Heart left ventricle (tissue), 13 donors: ENCODE data around the gene ZDHHC21.

Source experiments
- POLR2A ChIP-seq, 2 donors: fragments of 450-650 bp; IDR thresholded peaks; one replicate each; pipeline ENCODE4 v1.6.1; 2017; ENCODE audit warnings: antibody characterized with exemption in 2 of 2, mild to moderate bottlenecking in 2 of 2, moderate library complexity in 2 of 2
- TF ChIP-seq, protein P1 (sequence below), 12 donors: fragments of 200-600 bp; sonication (generic) in 4 of 12; IDR thresholded peaks; one replicate each; pipeline versions ENCODE4 v1.5.0 to v1.8.0; 2018 to 2022; ENCODE audit warnings: antibody characterized with exemption in 12 of 12, mild to moderate bottlenecking in 5 of 12
- donor health status: ischemic (EF 13 %, LVEDD 7.1; RV severe dilation, severe dysfunction).
- donor health status: DM: no; HTN: yes; CAD: no.
- donor health status: DM: no; HTN: no; CAD: no.
- donor health status: ischemic (EF 25% LVEDD 6.9; RV normal size, moderate dysfunction).
- donor health status: ischemic (EF 25% LVEDD 5.7; RV mildly dilated, moderate dysfunction).
- donor health status: ischemic (EF 35%, LVEDD 5.7; RV mildly dilated, moderate dysfunction).
- donor health status: nonischemic (EF 11% LVEDD 7.7; RV severe dilation, severe dysfunction).
- donor health status: DM: yes; HTN: yes; CAD: no.
- donor health status: PGD.
- donor health status: ischemic (EF 29% LVEDD 5.4; RV normal size, mild dysfunction).
- donor health status: nonischemic (EF 23%, LVEDD 6.1; RV moderate dilation, normal function).

DNA sequence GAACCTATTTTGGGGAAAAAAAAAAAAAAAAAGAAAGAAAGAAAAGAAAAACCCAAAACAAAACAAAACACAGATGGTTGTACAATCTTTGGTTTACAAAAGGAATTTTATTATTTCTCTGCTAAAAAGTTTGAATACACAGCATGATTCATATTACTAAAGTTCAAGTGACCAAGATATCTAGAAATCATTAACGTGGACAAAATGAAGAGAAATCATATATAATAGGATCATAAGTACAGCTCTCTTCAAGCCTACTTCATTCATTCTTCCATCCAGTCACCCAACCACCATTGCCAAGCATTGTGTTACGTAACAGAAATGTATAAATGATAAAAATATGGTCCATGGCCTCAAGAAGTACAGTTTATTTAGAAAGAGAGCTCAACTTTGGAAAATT lies 52.9 kb downstream of the ZDHHC21 start:
- TF ChIP-seq, protein P1, sequence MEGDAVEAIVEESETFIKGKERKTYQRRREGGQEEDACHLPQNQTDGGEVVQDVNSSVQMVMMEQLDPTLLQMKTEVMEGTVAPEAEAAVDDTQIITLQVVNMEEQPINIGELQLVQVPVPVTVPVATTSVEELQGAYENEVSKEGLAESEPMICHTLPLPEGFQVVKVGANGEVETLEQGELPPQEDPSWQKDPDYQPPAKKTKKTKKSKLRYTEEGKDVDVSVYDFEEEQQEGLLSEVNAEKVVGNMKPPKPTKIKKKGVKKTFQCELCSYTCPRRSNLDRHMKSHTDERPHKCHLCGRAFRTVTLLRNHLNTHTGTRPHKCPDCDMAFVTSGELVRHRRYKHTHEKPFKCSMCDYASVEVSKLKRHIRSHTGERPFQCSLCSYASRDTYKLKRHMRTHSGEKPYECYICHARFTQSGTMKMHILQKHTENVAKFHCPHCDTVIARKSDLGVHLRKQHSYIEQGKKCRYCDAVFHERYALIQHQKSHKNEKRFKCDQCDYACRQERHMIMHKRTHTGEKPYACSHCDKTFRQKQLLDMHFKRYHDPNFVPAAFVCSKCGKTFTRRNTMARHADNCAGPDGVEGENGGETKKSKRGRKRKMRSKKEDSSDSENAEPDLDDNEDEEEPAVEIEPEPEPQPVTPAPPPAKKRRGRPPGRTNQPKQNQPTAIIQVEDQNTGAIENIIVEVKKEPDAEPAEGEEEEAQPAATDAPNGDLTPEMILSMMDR (IDR thresholded peaks at IDR 0.05): no peak
- no peak for TF ChIP-seq POLR2A (IDR thresholded peaks at IDR 0.05)
